Hepatocyte (in vitro differentiated cells): ENCODE measurements around the gene VPS18. TPM values are rescaled to one million over a fixed set of nuclear protein-coding genes. Genes with fewer than 3 reads are reported as not detected.

Experiments used
- DNase-seq: peaks from one replicate; pipeline ENCODE4 v3.0.0-alpha.2; 2016; ENCODE audit warnings: low spot score
- H2AFZ ChIP-seq: fragments of 200-600 bp; sonication (generic); 2 replicates; pipeline ENCODE4 v1.6.0; 2016; ENCODE audit warnings: antibody characterized with exemption, mild to moderate bottlenecking
- H3K27ac ChIP-seq: fragments of 200-600 bp; sonication (generic); 2 replicates; pipeline ENCODE4 v1.5.1; 2016; ENCODE audit warnings: mild to moderate bottlenecking
- H3K27me3 ChIP-seq: fragments of 200-600 bp; sonication (generic); 2 replicates; pipeline ENCODE4 v1.6.1; 2016
- H3K36me3 ChIP-seq: fragments of 200-600 bp; sonication (generic); replicated peaks from 2 replicates; pipeline ENCODE4 v1.5.1; 2016; ENCODE audit warnings: low read depth; ENCODE audit not compliant: insufficient read depth
- H3K4me1 ChIP-seq: fragments of 200-600 bp; sonication (generic); 2 replicates; pipeline ENCODE4 v1.5.1; 2016; ENCODE audit warnings: mild to moderate bottlenecking, moderate library complexity; ENCODE audit not compliant: insufficient read depth
- H3K4me2 ChIP-seq: fragments of 200-600 bp; sonication (generic); 2 replicates; pipeline ENCODE4 v1.6.0; 2016
- H3K4me3 ChIP-seq: fragments of 200-600 bp; sonication (generic); 2 replicates; pipeline ENCODE4 v1.5.1; 2016; ENCODE audit warnings: mild to moderate bottlenecking
- H3K79me2 ChIP-seq: fragments of 200-600 bp; sonication (generic); 2 replicates; pipeline ENCODE4 v1.6.0; 2017; ENCODE audit warnings: mild to moderate bottlenecking
- H3K9me2 ChIP-seq: fragments of 200-600 bp; sonication (generic); replicated peaks from 2 replicates; pipeline ENCODE4 v1.6.0; 2017; ENCODE audit warnings: mild to moderate bottlenecking; ENCODE audit not compliant: insufficient read depth
- H3K9me3 ChIP-seq: fragments of 200-600 bp; sonication (generic); 2 replicates; pipeline ENCODE4 v1.5.1; 2016; ENCODE audit warnings: low read depth, mild to moderate bottlenecking
- H4K20me1 ChIP-seq: fragments of 200-600 bp; sonication (generic); 2 replicates; pipeline ENCODE4 v1.6.0; 2016; ENCODE audit warnings: mild to moderate bottlenecking; ENCODE audit not compliant: insufficient read depth, poor library complexity, severe bottlenecking
- EZH2 ChIP-seq: fragments of 200-600 bp; sonication (generic); IDR thresholded peaks from 2 replicates; pipeline ENCODE4 v1.6.1; 2016; ENCODE audit warnings: antibody characterized with exemption, mild to moderate bottlenecking, borderline replicate concordance
- EZH2phosphoT487 ChIP-seq: fragments of 200-600 bp; sonication (generic); IDR thresholded peaks from one replicate; pipeline ENCODE4 v1.6.1; 2018; ENCODE audit warnings: antibody characterized with exemption, mild to moderate bottlenecking, low read depth, moderate library complexity; ENCODE audit not compliant: unreplicated experiment, severe bottlenecking
- WGBS: methylation state at CpG from one replicate; pipeline ENCODE4 v1.1.6; 2016; ENCODE audit warnings: low lambda C conversion rate; ENCODE audit errors: missing lambda C conversion rate; 5-methylcytosine and 5-hydroxymethylcytosine counted together
- polyA plus RNA-seq: library from polyadenylated mRNA; unstranded; fragments of >200 nt; fragmentation: Nextera tagmentation; extraction: Ambion mirVana; gene quantifications from 2 replicates; pipeline ENCODE4 v1.2.1, GENCODE V29; 2016
- total RNA-seq: library from RNA; depleted of rRNA; stranded (reverse); fragments of >200 nt; gene quantifications from 2 replicates; pipeline ENCODE4 v1.2.3, GENCODE V29; 2014
- TF ChIP-seq, protein P1 (sequence below): fragments of 200-600 bp; sonication (generic); IDR thresholded peaks from 2 replicates; pipeline ENCODE4 v1.5.1; 2016; ENCODE audit warnings: antibody characterized with exemption, mild to moderate bottlenecking; ENCODE audit not compliant: poor library complexity

The VPS18 gene
- total and polyA plus RNA-seq, 2 experiments from 2014 or later: 38.3 to 40.3 TPM

DNA sequence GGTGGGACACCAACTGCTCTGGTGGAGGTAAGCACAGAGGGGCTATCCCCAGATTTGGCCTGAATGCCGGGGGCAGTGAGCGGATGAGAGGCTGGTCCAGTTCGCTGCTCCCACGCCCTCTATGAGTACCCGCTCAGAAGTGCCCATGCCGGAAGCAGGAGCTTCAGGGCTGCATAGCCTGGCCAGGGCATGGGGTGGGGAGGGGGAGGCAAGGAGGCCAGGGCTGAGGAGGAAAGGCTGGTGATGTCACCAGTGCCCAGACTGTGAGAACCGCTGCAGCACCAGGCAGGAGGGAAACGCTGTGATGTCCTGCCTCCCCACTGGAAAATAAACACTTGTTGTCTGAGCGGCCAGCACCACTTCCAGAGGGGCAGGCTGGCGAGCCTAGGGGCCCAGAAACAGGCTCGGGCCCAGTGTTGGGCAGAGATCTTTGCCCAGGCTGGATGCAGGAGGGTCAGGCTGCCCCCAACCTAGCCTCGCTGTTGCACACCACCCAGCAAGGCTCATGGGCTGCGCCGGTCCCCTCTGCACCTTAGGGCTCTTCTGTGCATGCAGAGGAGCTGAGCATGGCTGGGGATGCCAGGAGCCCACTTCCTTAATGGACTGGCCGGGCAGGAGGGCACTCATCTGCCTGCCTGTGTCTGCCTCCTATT, 24.0 kb downstream of the VPS18 start:
- WGBS: 89% methylated on average over 15 of the region's 15 CpGs
- no peak overlapping the region for H3K27ac ChIP-seq
- no peaks in the 10 kb centered on the region for H4K20me1 ChIP-seq
- no peak overlapping the region for H3K4me2 ChIP-seq
- DNase-seq: no peak
- TF ChIP-seq, protein P1, sequence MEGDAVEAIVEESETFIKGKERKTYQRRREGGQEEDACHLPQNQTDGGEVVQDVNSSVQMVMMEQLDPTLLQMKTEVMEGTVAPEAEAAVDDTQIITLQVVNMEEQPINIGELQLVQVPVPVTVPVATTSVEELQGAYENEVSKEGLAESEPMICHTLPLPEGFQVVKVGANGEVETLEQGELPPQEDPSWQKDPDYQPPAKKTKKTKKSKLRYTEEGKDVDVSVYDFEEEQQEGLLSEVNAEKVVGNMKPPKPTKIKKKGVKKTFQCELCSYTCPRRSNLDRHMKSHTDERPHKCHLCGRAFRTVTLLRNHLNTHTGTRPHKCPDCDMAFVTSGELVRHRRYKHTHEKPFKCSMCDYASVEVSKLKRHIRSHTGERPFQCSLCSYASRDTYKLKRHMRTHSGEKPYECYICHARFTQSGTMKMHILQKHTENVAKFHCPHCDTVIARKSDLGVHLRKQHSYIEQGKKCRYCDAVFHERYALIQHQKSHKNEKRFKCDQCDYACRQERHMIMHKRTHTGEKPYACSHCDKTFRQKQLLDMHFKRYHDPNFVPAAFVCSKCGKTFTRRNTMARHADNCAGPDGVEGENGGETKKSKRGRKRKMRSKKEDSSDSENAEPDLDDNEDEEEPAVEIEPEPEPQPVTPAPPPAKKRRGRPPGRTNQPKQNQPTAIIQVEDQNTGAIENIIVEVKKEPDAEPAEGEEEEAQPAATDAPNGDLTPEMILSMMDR: no peak
- no peak for TF ChIP-seq EZH2
- TF ChIP-seq EZH2phosphoT487: no peak
- H3K4me1 ChIP-seq: peaks cover 10% of the 10 kb centered on the region
- no peaks in the 10 kb centered on the region for H3K79me2 ChIP-seq
- no peaks in the 10 kb centered on the region for H3K36me3 ChIP-seq
- no peaks in the 10 kb centered on the region for H3K9me3 ChIP-seq
- H2AFZ ChIP-seq: no peak overlapping the region
- no peaks in the 10 kb centered on the region for H3K9me2 ChIP-seq
- H3K27me3 ChIP-seq: no peaks in the 10 kb centered on the region
- H3K4me3 ChIP-seq: no peak overlapping the region

- H3K36me3 ChIP-seq: no peaks in the 10 kb centered on the region
- no peaks in the 10 kb centered on the region for H4K20me1 ChIP-seq
- H3K4me1 ChIP-seq: peaks cover 10% of the 10 kb centered on the region
- no peak overlapping the region for H3K27ac ChIP-seq
- no peak overlapping the region for H3K4me2 ChIP-seq
- 70% methylated on average over 18 of the region's 19 CpGs for WGBS
- TF ChIP-seq EZH2 (no peak), EZH2phosphoT487 (no peak)
- TF ChIP-seq, protein P1: no peak
- no peak overlapping the region for H2AFZ ChIP-seq
- no peaks in the 10 kb centered on the region for H3K9me3 ChIP-seq
- H3K27me3 ChIP-seq: peaks cover 3% of the 10 kb centered on the region
- no peak overlapping the region for H3K4me3 ChIP-seq
- no peaks in the 10 kb centered on the region for H3K79me2 ChIP-seq
- no peaks in the 10 kb centered on the region for H3K9me2 ChIP-seq
- no peak for DNase-seq
Observed at GRCh38 chr15:40918799-40919392, 24.6 kb downstream of the VPS18 start.

DNA sequence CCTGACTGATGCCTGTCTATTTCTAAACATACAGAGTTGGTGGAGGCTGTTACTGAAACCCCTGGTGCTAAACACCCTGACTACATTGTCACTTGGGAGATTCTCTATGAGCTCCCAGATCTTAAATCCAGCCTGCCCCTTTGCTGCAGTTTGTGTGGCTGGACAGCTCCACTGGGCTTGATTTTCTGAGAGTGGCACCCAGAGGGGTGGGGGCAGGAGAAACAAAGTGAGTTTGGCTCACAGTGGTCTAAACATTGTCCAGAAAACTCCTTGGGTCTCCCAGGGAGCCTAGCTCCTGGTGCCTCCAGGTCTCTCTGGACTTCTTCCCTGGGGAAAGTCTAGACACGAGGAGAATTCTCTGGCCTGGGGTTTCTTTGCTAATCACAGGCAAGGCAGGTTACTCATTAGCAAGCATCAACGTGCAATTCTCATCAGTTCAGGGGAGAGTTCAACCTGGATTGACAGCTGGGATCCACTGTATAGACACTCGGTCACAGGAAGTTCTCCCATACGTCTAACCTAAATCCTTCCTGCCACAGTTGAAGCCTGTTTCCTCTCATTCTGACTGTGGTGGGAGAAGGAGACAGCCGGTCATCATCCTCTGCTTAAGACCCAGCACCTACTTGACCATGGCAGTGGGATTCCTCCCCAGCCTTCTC, 27.8 kb downstream of the VPS18 start:
- Histone ChIP-seq H3K27ac (peak overlapping the region; percentile 37), H2AFZ (no peak overlapping the region), H4K20me1 (no peaks in the 10 kb centered on the region), H3K9me3 (no peaks in the 10 kb centered on the region), H3K9me2 (no peaks in the 10 kb centered on the region), H3K4me2 (no peak overlapping the region), H3K79me2 (no peaks in the 10 kb centered on the region), H3K27me3 (peaks cover 33% of the 10 kb centered on the region), H3K4me3 (no peak overlapping the region), H3K36me3 (no peaks in the 10 kb centered on the region), H3K4me1 (peaks cover 28% of the 10 kb centered on the region)
- TF ChIP-seq EZH2 (no peak), EZH2phosphoT487 (no peak)
- TF ChIP-seq, protein P1: no peak
- WGBS: 58% methylated on average over 5 of the region's 5 CpGs
- DNase-seq: peak; percentile 58
